Measurements from ENCODE around the gene FBXO46.

The FBXO46 gene

GRCh38 chr19:45730368-45731288 is at the start of gene FBXO46:
FBXO46 (minus strand) TSS chr19:45730896; CDS start chr19:45713495, 17,401 bp downstream.
- peak; percentile 83 for DNase-seq (ENCODE audit: low read depth, low spot score)

- no peak for DNase-seq (ENCODE audit: low read depth, low spot score)
These were observed 49.4 kb upstream of the FBXO46 start for GRCh38 chr19:45780146-45780447.

- DNase-seq (ENCODE audit: low read depth, low spot score) = peak; percentile 64
These were observed 48.8 kb upstream of the FBXO46 start for GRCh38 chr19:45779231-45780145.

- no peak for DNase-seq (ENCODE audit: low read depth, low spot score)
These were observed 47.4 kb upstream of the FBXO46 start for GRCh38 chr19:45778010-45778661.

- no peak for DNase-seq (ENCODE audit: low read depth, low spot score)
These were observed 46.8 kb upstream of the FBXO46 start for GRCh38 chr19:45777395-45777961.

- DNase-seq (ENCODE audit: low read depth, low spot score) = no peak
These were observed 44.1 kb upstream of the FBXO46 start for GRCh38 chr19:45774765-45775164.

GRCh38 chr19:45773384-45773783 is 42.7 kb upstream of the FBXO46 start:
- no peak for DNase-seq (ENCODE audit: low read depth, low spot score)

- no peak for DNase-seq (ENCODE audit: low read depth, low spot score)
These were observed 42.2 kb upstream of the FBXO46 start for GRCh38 chr19:45772912-45773311.

GRCh38 chr19:45772130-45772840 is 41.6 kb upstream of the FBXO46 start:
- DNase-seq (ENCODE audit: low read depth, low spot score) = no peak

GRCh38 chr19:45771311-45771933 is 40.7 kb upstream of the FBXO46 start:
- DNase-seq (ENCODE audit: low read depth, low spot score) = no peak

- peak; percentile 77 for DNase-seq (ENCODE audit: low read depth, low spot score)
These were observed 39.8 kb upstream of the FBXO46 start for GRCh38 chr19:45770192-45771101.

GRCh38 chr19:45769821-45770191 is 39.1 kb upstream of the FBXO46 start:
- DNase-seq (ENCODE audit: low read depth, low spot score) = no peak

- DNase-seq (ENCODE audit: low read depth, low spot score) = peak; percentile 86
These were observed 38.5 kb upstream of the FBXO46 start, which contains the start of gene SIX5 for GRCh38 chr19:45768984-45769782. SIX5 (minus strand) TSS chr19:45769252; CDS start chr19:45768844, 408 bp downstream.

- no peak for DNase-seq (ENCODE audit: low read depth, low spot score)
These were observed 37.9 kb upstream of the FBXO46 start for GRCh38 chr19:45768655-45768983.

GRCh38 chr19:45767881-45768654 is 37.4 kb upstream of the FBXO46 start:
- no peak for DNase-seq (ENCODE audit: low read depth, low spot score)

GRCh38 chr19:45767410-45767880 is 36.7 kb upstream of the FBXO46 start:
- DNase-seq (ENCODE audit: low read depth, low spot score) = no peak

GRCh38 chr19:45766869-45767346 is 36.2 kb upstream of the FBXO46 start:
- DNase-seq (ENCODE audit: low read depth, low spot score) = no peak
